Measurements from ENCODE around the gene SLC25A11.

DNA sequence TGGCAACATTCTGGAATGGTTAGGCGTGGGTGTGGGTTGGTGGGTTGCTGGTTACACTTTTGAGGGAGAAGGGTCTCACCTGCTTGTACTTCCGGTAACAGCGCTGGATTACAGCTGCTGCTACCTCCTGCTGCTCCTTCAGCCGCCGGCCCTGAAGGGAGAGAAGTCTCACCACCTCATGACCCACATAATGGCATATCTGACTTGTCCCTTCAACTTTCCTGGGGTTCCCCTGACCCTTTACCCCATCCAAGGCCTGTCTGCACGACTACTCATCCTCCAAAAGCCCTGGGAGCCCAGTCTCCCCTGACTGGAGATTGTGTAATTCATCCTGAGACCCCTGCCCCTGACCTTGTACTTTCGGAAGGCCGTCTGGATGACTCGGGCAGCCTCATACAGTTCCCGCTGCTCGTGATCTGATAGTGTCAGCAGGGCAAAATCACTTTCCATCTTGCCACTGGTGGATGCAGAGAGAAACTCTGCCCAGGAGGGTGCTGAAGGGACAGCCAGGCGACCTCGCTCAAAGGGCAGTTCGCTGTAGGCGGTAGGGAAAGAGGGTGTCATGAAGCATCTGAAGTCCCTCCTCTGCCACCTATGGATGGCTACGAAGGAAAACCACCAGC is 29.8 kb upstream of the SLC25A11 start:
- TF ChIP-seq, protein P1, sequence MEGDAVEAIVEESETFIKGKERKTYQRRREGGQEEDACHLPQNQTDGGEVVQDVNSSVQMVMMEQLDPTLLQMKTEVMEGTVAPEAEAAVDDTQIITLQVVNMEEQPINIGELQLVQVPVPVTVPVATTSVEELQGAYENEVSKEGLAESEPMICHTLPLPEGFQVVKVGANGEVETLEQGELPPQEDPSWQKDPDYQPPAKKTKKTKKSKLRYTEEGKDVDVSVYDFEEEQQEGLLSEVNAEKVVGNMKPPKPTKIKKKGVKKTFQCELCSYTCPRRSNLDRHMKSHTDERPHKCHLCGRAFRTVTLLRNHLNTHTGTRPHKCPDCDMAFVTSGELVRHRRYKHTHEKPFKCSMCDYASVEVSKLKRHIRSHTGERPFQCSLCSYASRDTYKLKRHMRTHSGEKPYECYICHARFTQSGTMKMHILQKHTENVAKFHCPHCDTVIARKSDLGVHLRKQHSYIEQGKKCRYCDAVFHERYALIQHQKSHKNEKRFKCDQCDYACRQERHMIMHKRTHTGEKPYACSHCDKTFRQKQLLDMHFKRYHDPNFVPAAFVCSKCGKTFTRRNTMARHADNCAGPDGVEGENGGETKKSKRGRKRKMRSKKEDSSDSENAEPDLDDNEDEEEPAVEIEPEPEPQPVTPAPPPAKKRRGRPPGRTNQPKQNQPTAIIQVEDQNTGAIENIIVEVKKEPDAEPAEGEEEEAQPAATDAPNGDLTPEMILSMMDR (IDR thresholded peaks at IDR 0.05): no peak
- no peak for TF ChIP-seq EZH2 (IDR thresholded peaks at IDR 0.05; ENCODE audit: borderline replicate concordance, insufficient read depth, low read depth, low read length, poor library complexity, severe bottlenecking)

All from B cell (primary cell).